GM12878 (cell line): Measurements from ENCODE around the gene ANGPTL2. TPM values are rescaled to one million over a fixed set of nuclear protein-coding genes. Genes with fewer than 3 reads are reported as not detected.

Source experiments
- ATAC-seq: fragments of 200-7000 bp; cut with Tn5 transposase; 3 replicates; pipeline ENCODE4 v1.9.1; 2020; ENCODE audit warnings: mild to moderate bottlenecking, moderate library complexity
- BruUV-seq: library from RNA; stranded (reverse); fragments of 400-500 nt; replicated peaks from 2 replicates; lab custom pipeline; 2021; lab: Mats Ljungman, UMichigan
- CTCF ChIA-PET: fragments of 300-600 bp; sonication (Branson Sonifier 250); formaldehyde crosslinking; extraction: SDS; loops from one replicate; lab custom pipeline; 2021; ENCODE audit warnings: inconsistent platforms; lab: Yijun Ruan, JAX
- POLR2A ChIA-PET: fragments of 350-600 bp; formaldehyde crosslinking; extraction: SDS; loops from one replicate; lab custom pipeline; 2021; ENCODE audit warnings: inconsistent platforms; lab: Charles Lee
- RAD21 ChIA-PET: fragments of 300-600 bp; sonication (Branson Sonifier 250); formaldehyde crosslinking; loops from one replicate; lab custom pipeline; 2023; ENCODE audit warnings: antibody characterized with exemption; ENCODE audit not compliant: unreplicated experiment; lab: Charles Lee
- SMC1A ChIA-PET: fragments of 300-600 bp; sonication (Branson Sonifier 250); formaldehyde crosslinking; loops from one replicate; lab custom pipeline; 2023; ENCODE audit not compliant: unreplicated experiment, uncharacterized antibody; lab: Charles Lee
- DNase-seq: peaks from one replicate; pipeline ENCODE4 v3.0.0-alpha.2; 2011; ENCODE audit warnings: low read depth, low spot score
- FAIRE-seq: peaks from 3 replicates; lab custom pipeline; 2011; peaks lifted over from hg19 to GRCh38; lab: Jason Lieb, UNC
- H2AFZ ChIP-seq: 2 replicates; pipeline ENCODE4 v1.6.0; 2011; ENCODE audit warnings: low read depth, low read length, control low read depth; ENCODE audit not compliant: control insufficient read depth
- H3K27ac ChIP-seq: 2 replicates; pipeline ENCODE4 v1.5.1; 2011; ENCODE audit warnings: control low read depth; ENCODE audit not compliant: control insufficient read depth, insufficient read depth
- H3K27me3 ChIP-seq, 2 experiments: replicated peaks in 1 of 2; 2 replicates each; pipeline versions ENCODE4 v1.6.0 to v1.6.1; 2011; ENCODE audit warnings: low read length in 1 of 2; ENCODE audit not compliant: control insufficient read depth in 2 of 2, insufficient read depth in 2 of 2
- H3K36me3 ChIP-seq, 2 experiments: 2 replicates each; pipeline ENCODE4 v1.5.1; 2011; ENCODE audit warnings: low read length in 1 of 2; ENCODE audit not compliant: control insufficient read depth in 2 of 2, insufficient read depth in 2 of 2
- H3K4me1 ChIP-seq: 2 replicates; pipeline ENCODE4 v1.6.1; 2011; ENCODE audit warnings: mild to moderate bottlenecking, low read length, moderate library complexity, mixed read lengths; ENCODE audit not compliant: control insufficient read depth, insufficient read depth
- H3K4me2 ChIP-seq: 2 replicates; pipeline ENCODE4 v1.6.0; 2011; ENCODE audit warnings: control low read depth; ENCODE audit not compliant: control insufficient read depth, insufficient read depth
- H3K4me3 ChIP-seq: fragments of 200-600 bp; sonication (generic); 2 replicates; pipeline ENCODE4 v1.5.1; 2016
- H3K79me2 ChIP-seq: 2 replicates; pipeline ENCODE4 v1.6.0; 2011; ENCODE audit warnings: low read length; ENCODE audit not compliant: control insufficient read depth, insufficient read depth
- H3K9ac ChIP-seq: 2 replicates; pipeline ENCODE4 v1.8.0; 2011; ENCODE audit warnings: low read length, control low read depth, mixed read lengths; ENCODE audit not compliant: control insufficient read depth, insufficient read depth
- H3K9me3 ChIP-seq: replicated peaks from 3 replicates; pipeline ENCODE4 v1.5.1; 2011; ENCODE audit warnings: mild to moderate bottlenecking, low read length; ENCODE audit not compliant: control insufficient read depth, insufficient read depth
- H4K20me1 ChIP-seq: 2 replicates; pipeline ENCODE4 v1.6.0; 2011; ENCODE audit not compliant: control insufficient read depth, insufficient read depth
- CHD4 ChIP-seq: fragments of 200-600 bp; sonication (generic); IDR thresholded peaks from 2 replicates; pipeline ENCODE4 v1.6.1; 2016; ENCODE audit warnings: mild to moderate bottlenecking
- CREB1 ChIP-seq: IDR thresholded peaks from 2 replicates; pipeline ENCODE4 v1.6.1; 2012; ENCODE audit warnings: low read depth, mild to moderate bottlenecking, inconsistent platforms
- CTCF ChIP-seq, 3 experiments: IDR thresholded peaks in 2 of 3; conservative IDR thresholded peaks in 1 of 3; 2 replicates each; pipeline ENCODE4 v1.5.1; 2011; ENCODE audit warnings: low read depth in 3 of 3, low read length in 3 of 3, mild to moderate bottlenecking in 3 of 3, control low read depth in 2 of 3, moderate library complexity in 2 of 3, inconsistent platforms in 1 of 3, mixed read lengths in 1 of 3; ENCODE audit not compliant: control insufficient read depth in 2 of 3, insufficient read depth in 1 of 3; ENCODE audit errors: extremely low read depth in 1 of 3
- ELK1 ChIP-seq: IDR thresholded peaks from 2 replicates; pipeline ENCODE4 v1.6.1; 2012; ENCODE audit warnings: low read depth, low read length, improper control_type of control experiment
- FOS ChIP-seq: IDR thresholded peaks from 3 replicates; pipeline ENCODE4 v1.6.1; 2011; ENCODE audit warnings: borderline replicate concordance; ENCODE audit not compliant: insufficient read length; ENCODE audit errors: extremely low read depth
- GABPA ChIP-seq: IDR thresholded peaks from 2 replicates; pipeline ENCODE4 v1.6.1; 2014; ENCODE audit warnings: antibody characterized with exemption, low read depth, mild to moderate bottlenecking, inconsistent platforms
- IRF3 ChIP-seq: fragments of 450-650 bp; IDR thresholded peaks from 2 replicates; pipeline ENCODE4 v1.6.1; 2014; ENCODE audit warnings: mild to moderate bottlenecking
- LARP7 ChIP-seq: fragments of 450-650 bp; IDR thresholded peaks from 2 replicates; pipeline ENCODE4 v1.6.1; 2017; ENCODE audit warnings: mild to moderate bottlenecking
- NR2F1 ChIP-seq: fragments of 450-650 bp; conservative IDR thresholded peaks from 2 replicates; pipeline ENCODE4 v1.6.1; 2017; ENCODE audit warnings: mild to moderate bottlenecking
- PML ChIP-seq: IDR thresholded peaks from 2 replicates; pipeline ENCODE4 v1.6.1; 2012; ENCODE audit warnings: low read length, inconsistent platforms
- RUNX3 ChIP-seq: IDR thresholded peaks from 2 replicates; pipeline ENCODE4 v1.6.1; 2012; ENCODE audit warnings: low read length, inconsistent platforms
- SP1 ChIP-seq: IDR thresholded peaks from one replicate; pipeline ENCODE4 v1.6.1; 2011; ENCODE audit warnings: low read depth, low read length
- ZNF207 ChIP-seq: fragments of 450-650 bp; IDR thresholded peaks from 2 replicates; pipeline ENCODE4 v1.6.1; 2014; ENCODE audit warnings: antibody characterized with exemption, mild to moderate bottlenecking, borderline replicate concordance
- WGBS: methylation state at CpG from one replicate; pipeline ENCODE4 v1.1.6; 2016; ENCODE audit warnings: low lambda C conversion rate; ENCODE audit not compliant: insufficient replicate concordance, insufficient coverage; ENCODE audit errors: missing lambda C conversion rate; 5-methylcytosine and 5-hydroxymethylcytosine counted together
- in situ Hi-C: fragments of 300-500 bp; cut with MboI; formaldehyde crosslinking; loops from 9 replicates; pipeline ENCODE4 v1.14.3; 2018; ENCODE audit warnings: mixed read lengths
- intact Hi-C: fragments of 100-400 bp; cut with micrococcal nuclease; formaldehyde crosslinking; loops from one replicate; pipeline ENCODE4 v1.14.2; 2022; ENCODE audit not compliant: unreplicated experiment
- polyA plus RNA-seq, 11 experiments: library from polyadenylated mRNA; depleted of rRNA in 4 of 11; unstranded in 6 of 11; stranded (reverse) in 5 of 11; fragments of >200 nt; fragmentation: Nextera tagmentation in 4 of 11; fragmentation: Illumina TruSeq in 1 of 11; extraction: Ambion mirVana in 4 of 11; extraction: Trizol in 1 of 11; gene quantifications; 1 replicate in 1 of 11; 2 replicates in 10 of 11; pipeline versions ENCODE4 v1.2.1 to v1.2.3, GENCODE V29; 2011 to 2016; ENCODE audit warnings: inconsistent platforms in 2 of 11, missing spikeins in 2 of 11, low read depth in 1 of 11
- total RNA-seq, 4 experiments: library from RNA; depleted of rRNA in 3 of 4; stranded (reverse); fragments of >200 nt in 3 of 4; fragmentation: Illumina TruSeq in 1 of 4; extraction: Trizol in 1 of 4; gene quantifications; 2 replicates each; pipeline versions ENCODE4 v1.2.1 to v1.2.3, GENCODE V29; 2013 to 2021

The ANGPTL2 gene
- total and polyA plus RNA-seq, 10 of the 15 experiments (the other 5 are each of a cell fraction or from before 2014, with no cell fraction given) = 0.13 to 2.6 (median 0.82) TPM; not detected in 1

GRCh38 chr9:127085186-127085585 is 37.2 kb downstream of the ANGPTL2 start:
- FAIRE-seq (no peak), DNase-seq (no peak), ATAC-seq (no peak)
- Histone ChIP-seq H3K79me2 (no peaks in the 10 kb centered on the region), H4K20me1 (no peaks in the 10 kb centered on the region), H3K9ac (no peak overlapping the region), H3K9me3 (no peaks in the 10 kb centered on the region), H3K27ac (no peak overlapping the region), H2AFZ (no peak overlapping the region), H3K36me3 (no peaks in the 10 kb centered on the region; a peak in 1 of 4 replicates), H3K4me2 (no peak overlapping the region), H3K27me3 (no peaks in the 10 kb centered on the region), H3K4me1 (no peaks in the 10 kb centered on the region), H3K4me3 (no peak overlapping the region)
- BruUV-seq = no TSS peak
- WGBS = 48% methylated on average over 2 of the region's 2 CpGs
- CTCF ChIA-PET = no interaction called here
- POLR2A ChIA-PET = interaction anchor here (1.0 kb wide), 1 partner anchor 55 kb away, joined by 4 read pairs; no protein-coding TSS in a partner anchor
- RAD21 ChIA-PET = interaction anchor here (1.8 kb wide), 1 partner anchor 121 kb away, joined by 4 read pairs; no protein-coding TSS in a partner anchor
- intact Hi-C loops (no loop called here), in situ Hi-C loops (no loop called here)
- no peak for TF ChIP-seq SP1
- no peak for TF ChIP-seq RUNX3
- TF ChIP-seq LARP7 = no peak
- no peak for TF ChIP-seq GABPA
- TF ChIP-seq IRF3 = no peak
- no peak for TF ChIP-seq NR2F1
- no peak for TF ChIP-seq FOS
- no peak for TF ChIP-seq ELK1
- TF ChIP-seq CHD4 = no peak
- TF ChIP-seq ZNF207 = no peak
- no peak for TF ChIP-seq CTCF (IDR thresholded peaks at IDR 0.05 in 2 of 3, conservative IDR thresholded peaks at IDR 0.05 in 1 of 3; ENCODE audit: control insufficient read depth in 2 of 3, extremely low read depth in 1 of 3, insufficient read depth in 1 of 3, low read depth in 3 of 3, low read length in 3 of 3)
- TF ChIP-seq CREB1 = no peak
- TF ChIP-seq PML = no peak
- SMC1A ChIA-PET = interaction anchor here (0.9 to 1.7 kb wide), 2 partner anchors 9 to 22 kb away, joined by 3 to 4 read pairs; no protein-coding TSS in a partner anchor
